ENCODE results near the gene ZKSCAN2. TPM values are rescaled to one million over a fixed set of nuclear protein-coding genes. Genes with fewer than 3 reads are reported as not detected.

Gene ZKSCAN2
- 1.5 and 3.3 TPM in 2 replicates for total RNA-seq (ENCODE audit: low replicate concordance)

DNA sequence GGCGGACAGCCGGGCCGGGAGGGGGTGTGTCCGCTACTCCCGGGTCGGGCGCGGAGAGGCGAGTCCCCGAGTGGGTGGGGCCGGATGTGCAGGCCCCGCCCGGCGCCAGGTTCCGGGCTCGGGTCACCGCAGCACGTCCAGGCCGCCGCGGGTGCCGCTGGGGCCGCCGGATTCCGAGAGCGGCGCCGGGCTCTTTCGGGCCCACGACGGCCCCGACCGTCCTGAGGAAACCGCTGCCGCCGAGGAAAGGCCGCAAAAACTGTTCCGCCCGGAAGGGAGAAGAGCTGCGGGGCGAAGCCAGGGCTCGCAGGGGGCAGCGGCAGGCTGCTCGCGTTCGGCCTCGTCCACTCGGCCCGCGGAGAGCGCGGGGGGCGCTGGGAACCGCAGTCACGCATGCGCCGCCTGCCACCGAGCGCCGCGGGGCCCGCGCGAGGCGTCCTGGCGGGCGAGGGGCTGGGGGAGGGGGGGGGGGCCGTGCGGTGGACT lies at the start of gene ZKSCAN2:
ZKSCAN2 (minus strand) TSS at position 376 of the 486 bp plus-strand sequence. CDS start 718 bp downstream, outside the sequence.

Other genes starting within 250 kb of the ZKSCAN2 start
- gene ARHGAP17, start 242.5 kb downstream of the ZKSCAN2 start, total RNA-seq (ENCODE audit: low replicate concordance) = 15.8 and 16.0 TPM in 2 replicates
- gene LCMT1, start 146.1 kb downstream of the ZKSCAN2 start, total RNA-seq (ENCODE audit: low replicate concordance) = 31.5 and 34.3 TPM in 2 replicates
- not detected in 2 replicates for gene AQP8, start 40.9 kb downstream of the ZKSCAN2 start, total RNA-seq (ENCODE audit: low replicate concordance)